ENCODE results near the gene SLC43A1.

Gene SLC43A1

DNA sequence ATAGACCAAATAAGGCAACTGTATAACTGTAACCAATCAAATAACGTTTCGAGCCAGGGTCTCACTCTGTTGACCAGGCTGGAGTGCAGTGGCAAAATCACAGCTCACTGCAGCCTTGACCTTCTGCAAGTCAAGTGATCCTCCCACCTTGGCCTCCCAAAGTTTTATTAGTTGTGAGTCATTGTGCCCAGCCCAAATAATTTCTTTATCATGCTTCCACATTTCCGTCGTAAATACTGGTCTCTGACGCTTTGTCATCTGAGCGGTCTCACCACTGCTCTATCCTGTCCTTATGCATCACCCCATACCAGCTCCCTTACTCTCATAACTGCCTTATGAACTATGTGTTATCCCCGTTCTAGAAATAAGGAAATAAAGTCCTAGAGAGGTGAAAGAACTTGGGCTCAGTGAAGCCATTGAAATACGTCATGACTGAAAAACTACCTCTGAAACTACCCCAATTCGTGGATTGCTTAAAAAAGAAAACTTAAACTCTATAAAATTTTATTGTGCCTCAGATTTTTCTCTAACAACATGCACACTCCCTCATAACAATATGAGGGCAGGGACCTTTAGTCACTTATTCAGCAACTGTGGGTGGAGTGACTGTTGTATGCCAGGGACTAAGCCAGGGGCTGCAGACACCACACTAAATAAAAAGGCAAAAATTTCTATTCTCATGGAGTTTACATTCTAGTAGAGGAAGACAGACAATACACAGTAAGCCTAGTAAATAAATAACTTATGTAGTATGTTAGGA lies 71.0 kb downstream of the SLC43A1 start:
- Histone ChIP-seq H2AFZ (no peak overlapping the region), H3K4me1 (no peaks in the 10 kb centered on the region), H3K4me2 (ENCODE audit: low read length) (no peak overlapping the region), H3K27ac (no peak overlapping the region), H3K27me3 (ENCODE audit: control insufficient read depth, insufficient read depth, low read length) (no peaks in the 10 kb centered on the region), H3K9me3 (ENCODE audit: control insufficient read depth, low read length) (no peaks in the 10 kb centered on the region), H3K4me3 (ENCODE audit: low read depth, low read length) (no peak overlapping the region), H3K36me3 (ENCODE audit: control insufficient read depth, insufficient read depth, low read length) (no peaks in the 10 kb centered on the region), H3K9ac (no peak overlapping the region), H3K79me2 (no peaks in the 10 kb centered on the region)
- TF ChIP-seq, protein P1, sequence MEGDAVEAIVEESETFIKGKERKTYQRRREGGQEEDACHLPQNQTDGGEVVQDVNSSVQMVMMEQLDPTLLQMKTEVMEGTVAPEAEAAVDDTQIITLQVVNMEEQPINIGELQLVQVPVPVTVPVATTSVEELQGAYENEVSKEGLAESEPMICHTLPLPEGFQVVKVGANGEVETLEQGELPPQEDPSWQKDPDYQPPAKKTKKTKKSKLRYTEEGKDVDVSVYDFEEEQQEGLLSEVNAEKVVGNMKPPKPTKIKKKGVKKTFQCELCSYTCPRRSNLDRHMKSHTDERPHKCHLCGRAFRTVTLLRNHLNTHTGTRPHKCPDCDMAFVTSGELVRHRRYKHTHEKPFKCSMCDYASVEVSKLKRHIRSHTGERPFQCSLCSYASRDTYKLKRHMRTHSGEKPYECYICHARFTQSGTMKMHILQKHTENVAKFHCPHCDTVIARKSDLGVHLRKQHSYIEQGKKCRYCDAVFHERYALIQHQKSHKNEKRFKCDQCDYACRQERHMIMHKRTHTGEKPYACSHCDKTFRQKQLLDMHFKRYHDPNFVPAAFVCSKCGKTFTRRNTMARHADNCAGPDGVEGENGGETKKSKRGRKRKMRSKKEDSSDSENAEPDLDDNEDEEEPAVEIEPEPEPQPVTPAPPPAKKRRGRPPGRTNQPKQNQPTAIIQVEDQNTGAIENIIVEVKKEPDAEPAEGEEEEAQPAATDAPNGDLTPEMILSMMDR (IDR thresholded peaks at IDR 0.05): no peak

DNA sequence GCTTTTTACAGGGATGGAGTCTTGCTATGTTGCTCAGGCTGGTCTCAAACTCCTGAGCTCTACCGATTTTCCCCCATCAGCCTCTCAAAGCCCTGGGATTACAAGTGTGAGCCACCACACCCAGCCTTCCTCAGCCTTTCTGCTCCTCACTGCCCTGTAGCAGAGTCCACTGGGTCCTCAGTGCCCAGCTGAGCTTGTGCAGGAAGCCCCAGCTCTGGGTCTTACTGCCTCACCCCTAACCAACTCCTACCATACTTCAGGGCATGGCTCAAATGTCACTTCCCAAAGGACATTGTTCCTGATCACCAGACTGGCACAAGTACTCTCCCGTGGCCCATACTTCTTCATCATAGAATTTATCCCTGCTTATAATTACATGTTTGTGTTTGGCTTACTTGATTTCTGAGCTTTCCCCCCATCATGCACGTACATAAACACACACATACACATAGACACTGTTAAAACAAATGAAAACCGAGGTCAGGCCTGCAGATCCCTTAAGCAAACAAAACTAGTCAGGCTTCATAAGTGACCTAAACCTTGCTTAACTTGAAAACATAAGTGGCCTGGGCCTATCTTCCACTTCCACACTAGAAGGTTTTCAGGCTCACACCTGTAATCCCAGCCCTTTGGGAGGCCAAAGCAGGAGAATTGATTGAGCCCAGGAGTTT lies 74.6 kb downstream of the SLC43A1 start:
- no peak overlapping the region for H2AFZ ChIP-seq
- no peaks in the 10 kb centered on the region for H3K9me3 ChIP-seq (ENCODE audit: control insufficient read depth, low read length)
- H3K4me2 ChIP-seq (ENCODE audit: low read length): no peak overlapping the region
- no peaks in the 10 kb centered on the region for H3K27me3 ChIP-seq (ENCODE audit: control insufficient read depth, insufficient read depth, low read length)
- no peak overlapping the region for H3K4me3 ChIP-seq (ENCODE audit: low read depth, low read length)
- no peaks in the 10 kb centered on the region for H3K4me1 ChIP-seq
- TF ChIP-seq, protein P1 (IDR thresholded peaks at IDR 0.05): no peak
- H3K36me3 ChIP-seq (ENCODE audit: control insufficient read depth, insufficient read depth, low read length): no peaks in the 10 kb centered on the region
- H3K79me2 ChIP-seq: no peaks in the 10 kb centered on the region
- no peak overlapping the region for H3K9ac ChIP-seq
- no peak overlapping the region for H3K27ac ChIP-seq

GRCh38 chr11:57439786-57440185 lies 75.7 kb downstream of the SLC43A1 start:
- Histone ChIP-seq H3K27me3 (ENCODE audit: control insufficient read depth, insufficient read depth, low read length) (no peaks in the 10 kb centered on the region), H3K36me3 (ENCODE audit: control insufficient read depth, insufficient read depth, low read length) (no peaks in the 10 kb centered on the region), H3K9me3 (ENCODE audit: control insufficient read depth, low read length) (no peaks in the 10 kb centered on the region), H3K9ac (no peak overlapping the region), H3K79me2 (no peaks in the 10 kb centered on the region), H3K4me1 (no peaks in the 10 kb centered on the region), H2AFZ (no peak overlapping the region), H3K4me3 (ENCODE audit: low read depth, low read length) (no peak overlapping the region), H3K4me2 (ENCODE audit: low read length) (no peak overlapping the region), H3K27ac (no peak overlapping the region)
- TF ChIP-seq, protein P1 (IDR thresholded peaks at IDR 0.05): no peak

DNA sequence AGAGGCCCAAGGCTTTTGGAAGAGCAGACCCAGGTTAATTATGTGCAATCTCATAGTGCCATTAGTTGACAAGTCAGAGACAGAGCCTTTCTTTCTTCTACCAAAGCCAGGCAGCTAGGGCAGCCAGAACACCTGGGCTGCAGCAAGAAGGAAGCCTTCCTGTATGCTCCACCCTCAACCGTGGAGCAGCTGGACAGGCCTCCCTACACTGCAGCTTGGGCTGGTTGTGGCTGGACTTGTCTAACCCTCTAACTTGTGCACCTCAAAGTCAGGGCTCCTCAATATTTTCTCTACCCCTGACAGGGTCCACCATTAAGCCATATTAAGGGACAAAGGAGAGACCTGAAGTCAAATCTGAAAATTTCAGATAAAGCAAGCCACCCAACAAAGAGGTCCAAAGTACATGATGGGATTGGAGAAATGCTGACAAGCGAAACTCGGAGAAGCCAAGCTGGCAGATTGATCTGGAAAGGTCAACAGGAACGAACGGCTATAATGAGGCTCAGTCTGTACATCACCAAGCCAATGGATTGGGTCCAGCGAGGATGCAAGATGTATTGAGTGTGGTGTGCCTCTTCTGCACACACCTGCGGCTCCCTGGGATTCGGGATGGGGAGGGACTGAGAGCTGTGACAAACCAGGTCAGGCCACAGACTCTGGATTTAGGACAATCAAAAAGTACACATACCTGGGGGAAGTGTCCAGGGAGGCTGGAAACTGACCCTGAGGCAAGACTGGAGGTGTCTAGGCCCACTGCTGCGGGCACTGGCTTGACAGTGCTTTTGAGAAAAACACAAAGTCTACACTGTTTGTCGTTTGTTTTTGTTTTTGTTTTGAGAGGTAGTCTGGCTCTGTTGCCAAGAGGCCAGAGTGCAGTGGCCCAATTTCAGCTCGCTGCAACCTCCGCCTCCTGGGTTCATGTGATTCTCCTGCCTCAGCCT lies 76.9 kb downstream of the SLC43A1 start:
- Histone ChIP-seq H3K36me3 (ENCODE audit: control insufficient read depth, insufficient read depth, low read length) (no peaks in the 10 kb centered on the region), H3K4me1 (no peaks in the 10 kb centered on the region), H3K79me2 (no peaks in the 10 kb centered on the region), H3K27me3 (ENCODE audit: control insufficient read depth, insufficient read depth, low read length) (no peaks in the 10 kb centered on the region), H3K27ac (no peak overlapping the region), H3K4me2 (ENCODE audit: low read length) (no peak overlapping the region), H2AFZ (no peak overlapping the region), H3K9me3 (ENCODE audit: control insufficient read depth, low read length) (no peaks in the 10 kb centered on the region), H3K9ac (no peak overlapping the region), H3K4me3 (ENCODE audit: low read depth, low read length) (no peak overlapping the region)
- TF ChIP-seq, protein P1 (IDR thresholded peaks at IDR 0.05): no peak

Data from parathyroid adenoma (tissue), 2 donors.